ENCODE results near the gene C16orf74. TPM values are rescaled to one million over a fixed set of nuclear protein-coding genes. Genes with fewer than 3 reads are reported as not detected.

Gene C16orf74
- total and polyA plus RNA-seq, 12 donors: 0.16 to 3.2 (median 0.46) TPM; not detected in 1

GRCh38 chr16:85765211-85765610 lies 14.3 kb upstream of the C16orf74 start:
- intact Hi-C loops (cut with DNase I): no loop called here
- 53 to 60% (median 55%) methylated on average over 8 of the region's 8 CpGs for WGBS, 4 donors
- Histone ChIP-seq H3K36me3 (replicated peaks in 1 of 2) (no peaks in the 10 kb centered on the region), H3K4me1 (replicated peaks in 1 of 2) (no peaks in the 10 kb centered on the region), H3K9me3 (replicated peaks in 1 of 3) (no peaks in the 10 kb centered on the region), H3K27ac (no peak overlapping the region), H3K27me3 (peaks cover 6% of the 10 kb centered on the region), H3K4me3 (no peak overlapping the region)
- no peak for TF ChIP-seq CTCF (IDR thresholded peaks at IDR 0.05)
- no peak for TF ChIP-seq POLR2A (IDR thresholded peaks at IDR 0.05)
- no peak for DNase-seq

GRCh38 chr16:85763616-85764015 lies 12.7 kb upstream of the C16orf74 start:
- Histone ChIP-seq H3K4me3 (no peak overlapping the region), H3K27ac (no peak overlapping the region), H3K36me3 (replicated peaks in 1 of 2) (no peaks in the 10 kb centered on the region), H3K4me1 (replicated peaks in 1 of 2) (no peaks in the 10 kb centered on the region), H3K9me3 (replicated peaks in 1 of 3) (no peaks in the 10 kb centered on the region), H3K27me3 (peaks cover 6% of the 10 kb centered on the region)
- WGBS, 4 donors: 49 to 87% (median 82%) methylated on average over 2 of the region's 2 CpGs
- intact Hi-C loops (cut with DNase I): no loop called here
- TF ChIP-seq CTCF (IDR thresholded peaks at IDR 0.05) (no peak), POLR2A (IDR thresholded peaks at IDR 0.05) (no peak)
- no peak for DNase-seq

GRCh38 chr16:85762970-85763369 lies 12.1 kb upstream of the C16orf74 start:
- H3K27ac ChIP-seq: no peak overlapping the region
- no peaks in the 10 kb centered on the region for H3K9me3 ChIP-seq (replicated peaks in 1 of 3)
- no peak for DNase-seq
- TF ChIP-seq POLR2A (IDR thresholded peaks at IDR 0.05) (no peak), CTCF (IDR thresholded peaks at IDR 0.05) (no peak)
- no peaks in the 10 kb centered on the region for H3K36me3 ChIP-seq (replicated peaks in 1 of 2)
- peaks cover 6% of the 10 kb centered on the region for H3K27me3 ChIP-seq
- WGBS, 4 donors: 80 to 91% (median 81%) methylated on average over 7 to 12 of the region's 12 CpGs; no CpG with 5 or more reads in 1 of the 4 donors
- H3K4me3 ChIP-seq: no peak overlapping the region
- no peaks in the 10 kb centered on the region for H3K4me1 ChIP-seq (replicated peaks in 1 of 2)
- intact Hi-C loops (cut with DNase I): no loop called here

- H3K36me3 ChIP-seq (replicated peaks in 1 of 2): no peaks in the 10 kb centered on the region
- TF ChIP-seq POLR2A (IDR thresholded peaks at IDR 0.05): no peak
- TF ChIP-seq CTCF (IDR thresholded peaks at IDR 0.05): no peak
- H3K9me3 ChIP-seq (replicated peaks in 1 of 3): no peaks in the 10 kb centered on the region
- peaks cover 6% of the 10 kb centered on the region for H3K27me3 ChIP-seq
- no peak for DNase-seq
- WGBS, 4 donors: 53 to 76% (median 67%) methylated on average over 6 of the region's 6 CpGs
- no peak overlapping the region for H3K4me3 ChIP-seq
- intact Hi-C loops (cut with DNase I): no loop called here
- no peaks in the 10 kb centered on the region for H3K4me1 ChIP-seq (replicated peaks in 1 of 2)
- H3K27ac ChIP-seq: no peak overlapping the region
Measured at GRCh38 chr16:85761861-85762260, 11.0 kb upstream of the C16orf74 start.
